DOHH2 (cell line): ENCODE data around the gene RFWD3.

Source experiments
- H3F3A ChIP-seq: fragments of 200-600 bp; sonication (generic), shearing (Covaris generic); 2 replicates; pipeline ENCODE4 v1.6.0; 2016; ENCODE audit warnings: antibody characterized with exemption, mild to moderate bottlenecking; ENCODE audit not compliant: control insufficient read depth, insufficient read depth
- H3K27ac ChIP-seq: fragments of 200-600 bp; sonication (generic); 2 replicates; pipeline ENCODE4 v1.5.1; 2014; ENCODE audit warnings: low read depth, mild to moderate bottlenecking, low read length, moderate library complexity
- H3K27me3 ChIP-seq: fragments of 200-600 bp; sonication (generic); 2 replicates; pipeline ENCODE4 v1.6.1; 2014; ENCODE audit warnings: mild to moderate bottlenecking, low read length, mixed read lengths; ENCODE audit not compliant: control insufficient read depth
- H3K36me3 ChIP-seq: fragments of 200-600 bp; sonication (generic); 2 replicates; pipeline ENCODE4 v1.6.1; 2014; ENCODE audit warnings: mild to moderate bottlenecking, low read length, moderate library complexity, mixed read lengths; ENCODE audit not compliant: control insufficient read depth
- H3K4me1 ChIP-seq: fragments of 200-600 bp; sonication (generic); 2 replicates; pipeline ENCODE4 v1.6.1; 2014; ENCODE audit warnings: mild to moderate bottlenecking, low read length, mixed read lengths; ENCODE audit not compliant: control insufficient read depth
- H3K4me2 ChIP-seq: fragments of 200-600 bp; sonication (generic); 2 replicates; pipeline ENCODE4 v1.6.0; 2014; ENCODE audit warnings: mild to moderate bottlenecking, low read length, moderate library complexity
- H3K4me3 ChIP-seq: fragments of 200-600 bp; sonication (generic); 2 replicates; pipeline ENCODE4 v1.5.1; 2014; ENCODE audit warnings: mild to moderate bottlenecking, low read length, mixed read lengths
- H3K79me2 ChIP-seq: fragments of 200-600 bp; sonication (generic); 2 replicates; pipeline ENCODE4 v1.6.1; 2014; ENCODE audit warnings: mild to moderate bottlenecking, low read length, mixed read lengths; ENCODE audit not compliant: control insufficient read depth
- H3K9me2 ChIP-seq: fragments of 200-600 bp; sonication (generic); replicated peaks from 2 replicates; pipeline ENCODE4 v1.6.1; 2014; ENCODE audit warnings: mild to moderate bottlenecking, low read length, mixed read lengths; ENCODE audit not compliant: control insufficient read depth
- H3K9me3 ChIP-seq: fragments of 200-600 bp; sonication (generic); 2 replicates; pipeline ENCODE4 v1.6.1; 2014; ENCODE audit warnings: antibody characterized with exemption, low read length, mixed read lengths; ENCODE audit not compliant: control insufficient read depth, insufficient read depth
- H4K20me1 ChIP-seq: fragments of 200-600 bp; sonication (generic); 2 replicates; pipeline ENCODE4 v1.6.0; 2014; ENCODE audit warnings: low read depth, mild to moderate bottlenecking, antibody characterized with exemption, low read length, moderate library complexity; ENCODE audit not compliant: control insufficient read depth, insufficient read depth
- EZH2phosphoT487 ChIP-seq: fragments of 200-600 bp; sonication (generic); IDR thresholded peaks from 2 replicates; pipeline ENCODE4 v1.6.1; 2017; ENCODE audit warnings: borderline replicate concordance, mild to moderate bottlenecking, antibody characterized with exemption, low read length, moderate library complexity, mixed read lengths
- TF ChIP-seq, protein P1 (sequence below): fragments of 200-600 bp; sonication (generic); IDR thresholded peaks from one replicate; pipeline ENCODE4 v1.5.1; 2014; ENCODE audit warnings: antibody characterized with exemption, mild to moderate bottlenecking, low read depth, low read length; ENCODE audit not compliant: poor library complexity, severe bottlenecking

Gene RFWD3

DNA sequence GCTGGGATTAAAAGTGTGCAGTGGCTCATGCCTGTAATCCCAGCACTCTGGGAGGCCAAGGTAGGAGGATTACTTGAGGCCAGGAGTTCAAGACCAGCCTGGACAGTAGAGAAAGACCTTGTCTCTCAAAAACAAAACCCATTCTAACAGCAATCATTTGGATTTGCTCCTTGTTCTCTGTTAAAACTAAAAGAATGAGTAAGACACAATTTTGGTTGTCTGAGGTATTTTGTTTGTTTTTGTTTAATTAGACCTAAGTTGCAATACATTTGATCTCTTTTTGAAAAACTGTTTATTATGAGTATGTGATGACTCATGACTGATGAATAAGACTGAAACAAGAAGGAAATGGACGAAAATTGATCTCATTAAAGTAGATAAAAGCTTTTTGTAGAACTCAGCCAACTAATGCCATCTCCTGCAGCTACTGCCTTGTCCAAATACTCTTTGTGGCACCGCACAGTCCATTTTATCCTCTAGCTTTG lies 88.8 kb downstream of the RFWD3 start:
- Histone ChIP-seq H3K4me1 (no peaks in the 10 kb centered on the region), H3K27me3 (no peaks in the 10 kb centered on the region), H3K9me2 (no peaks in the 10 kb centered on the region), H3K27ac (no peak overlapping the region), H3K4me3 (no peak overlapping the region), H3K79me2 (peaks cover 83% of the 10 kb centered on the region), H3F3A (no peaks in the 10 kb centered on the region), H3K4me2 (no peak overlapping the region), H3K9me3 (no peaks in the 10 kb centered on the region), H4K20me1 (peaks cover 6% of the 10 kb centered on the region), H3K36me3 (no peaks in the 10 kb centered on the region)
- TF ChIP-seq, protein P1, sequence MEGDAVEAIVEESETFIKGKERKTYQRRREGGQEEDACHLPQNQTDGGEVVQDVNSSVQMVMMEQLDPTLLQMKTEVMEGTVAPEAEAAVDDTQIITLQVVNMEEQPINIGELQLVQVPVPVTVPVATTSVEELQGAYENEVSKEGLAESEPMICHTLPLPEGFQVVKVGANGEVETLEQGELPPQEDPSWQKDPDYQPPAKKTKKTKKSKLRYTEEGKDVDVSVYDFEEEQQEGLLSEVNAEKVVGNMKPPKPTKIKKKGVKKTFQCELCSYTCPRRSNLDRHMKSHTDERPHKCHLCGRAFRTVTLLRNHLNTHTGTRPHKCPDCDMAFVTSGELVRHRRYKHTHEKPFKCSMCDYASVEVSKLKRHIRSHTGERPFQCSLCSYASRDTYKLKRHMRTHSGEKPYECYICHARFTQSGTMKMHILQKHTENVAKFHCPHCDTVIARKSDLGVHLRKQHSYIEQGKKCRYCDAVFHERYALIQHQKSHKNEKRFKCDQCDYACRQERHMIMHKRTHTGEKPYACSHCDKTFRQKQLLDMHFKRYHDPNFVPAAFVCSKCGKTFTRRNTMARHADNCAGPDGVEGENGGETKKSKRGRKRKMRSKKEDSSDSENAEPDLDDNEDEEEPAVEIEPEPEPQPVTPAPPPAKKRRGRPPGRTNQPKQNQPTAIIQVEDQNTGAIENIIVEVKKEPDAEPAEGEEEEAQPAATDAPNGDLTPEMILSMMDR, result no peak
- TF ChIP-seq EZH2phosphoT487, result no peak

DNA sequence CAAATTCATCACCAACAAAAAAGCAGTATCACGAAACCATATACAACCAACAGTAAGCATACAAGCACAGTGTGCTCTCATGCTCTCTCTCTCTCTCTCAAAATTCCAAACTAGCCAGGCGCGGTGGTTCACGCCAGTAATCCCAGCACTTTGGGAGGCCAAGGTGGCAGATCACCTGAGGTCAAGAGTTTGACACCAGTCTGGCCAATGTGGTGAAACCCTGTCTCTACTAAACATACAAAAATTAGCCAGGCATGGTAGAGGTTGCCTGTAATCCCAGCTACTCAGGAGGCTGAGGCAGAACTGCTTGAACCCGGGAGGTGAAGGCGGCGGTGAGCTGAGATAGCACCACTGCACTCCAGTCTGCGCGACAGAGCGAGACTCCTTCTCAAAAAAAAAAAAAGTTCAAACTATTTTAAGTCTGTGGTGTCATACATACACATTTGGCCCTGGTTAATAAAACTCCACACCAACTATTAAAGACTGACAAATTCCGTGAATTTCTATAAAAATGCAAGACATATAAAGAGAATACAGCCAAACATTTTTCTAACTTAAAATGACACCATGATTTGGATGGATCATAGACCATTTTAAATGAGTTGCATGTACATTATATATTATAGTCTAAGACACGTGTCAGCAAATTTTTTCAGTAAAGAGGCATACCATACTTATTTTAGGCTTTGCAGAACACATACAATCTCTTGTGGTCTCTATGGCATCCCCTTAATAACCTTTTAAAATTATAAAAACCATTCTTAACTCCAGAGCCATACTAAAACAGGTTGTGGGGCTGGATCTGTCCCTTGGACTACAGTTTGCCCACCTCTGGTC lies 90.7 kb downstream of the RFWD3 start:
- Histone ChIP-seq H3K36me3 (no peaks in the 10 kb centered on the region), H3K4me3 (no peak overlapping the region), H3K27ac (no peak overlapping the region), H3K79me2 (peaks cover 85% of the 10 kb centered on the region), H3K4me2 (no peak overlapping the region), H3K9me3 (no peaks in the 10 kb centered on the region), H4K20me1 (peaks cover 6% of the 10 kb centered on the region), H3K9me2 (no peaks in the 10 kb centered on the region), H3K27me3 (no peaks in the 10 kb centered on the region), H3K4me1 (no peaks in the 10 kb centered on the region), H3F3A (no peaks in the 10 kb centered on the region)
- TF ChIP-seq, protein P1, result no peak

DNA sequence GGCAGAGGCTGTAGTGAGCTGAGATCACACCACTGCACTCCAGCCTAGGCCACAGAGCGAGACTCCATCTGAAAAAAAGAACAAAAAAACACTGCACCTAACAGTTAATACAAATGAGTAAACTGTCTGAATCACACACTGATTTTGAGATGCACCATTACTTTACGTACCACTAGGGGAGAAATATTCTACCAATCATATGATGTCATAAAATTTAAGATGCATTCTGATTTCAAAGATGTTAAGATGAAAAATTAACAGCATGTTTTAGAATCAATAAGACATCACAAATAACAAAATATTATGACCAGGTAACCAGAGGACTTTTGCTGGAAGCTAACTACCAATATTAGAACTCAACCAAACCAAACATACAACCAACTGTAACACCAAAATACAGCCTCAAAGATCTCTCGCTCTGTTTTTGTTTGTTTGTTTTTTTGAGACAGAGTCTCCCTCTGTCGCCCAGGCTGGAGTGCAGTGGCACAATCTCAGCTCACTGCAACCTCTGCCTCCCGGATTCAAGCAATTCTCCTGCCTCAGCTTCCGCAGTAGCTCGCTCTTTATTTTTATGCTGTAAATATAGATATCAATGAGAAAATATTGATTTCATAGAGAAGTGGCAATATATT lies 91.4 kb downstream of the RFWD3 start:
- Histone ChIP-seq H3K79me2 (peaks cover 85% of the 10 kb centered on the region), H3F3A (no peaks in the 10 kb centered on the region)

More for the DNA sequence above, 91.4 kb downstream of the RFWD3 start:
- TF ChIP-seq, protein P1, result no peak
- no peak for TF ChIP-seq EZH2phosphoT487
- Histone ChIP-seq H3K4me1 (no peaks in the 10 kb centered on the region), H3K4me3 (no peak overlapping the region), H3K27me3 (no peaks in the 10 kb centered on the region), H3K4me2 (no peak overlapping the region), H3K27ac (no peak overlapping the region), H3K9me2 (no peaks in the 10 kb centered on the region), H3K36me3 (no peaks in the 10 kb centered on the region), H4K20me1 (peaks cover 6% of the 10 kb centered on the region), H3K9me3 (no peaks in the 10 kb centered on the region)
